ENCODE data around the gene FATE1. TPM values are rescaled to one million over a fixed set of nuclear protein-coding genes. Genes with fewer than 3 reads are reported as not detected.

Gene FATE1
- total and polyA plus RNA-seq, 2 of the 8 experiments (the other 6 are each of a cell fraction or from before 2014, with no cell fraction given) = 0.12 TPM; not detected in 1

GRCh38 chrX:151759041-151759708 lies 43.3 kb downstream of the FATE1 start:
- Histone ChIP-seq H4K8ac (ENCODE audit: extremely low read depth, insufficient read depth, low read length) (no peak overlapping the region), H3K56ac (replicated peaks; ENCODE audit: insufficient read length, low read depth, low read length) (no peak overlapping the region), H4K5ac (ENCODE audit: insufficient read length, low read depth, low read length) (no peak overlapping the region), H3K27ac (ENCODE audit: low read depth, low read length) (no peak overlapping the region), H2BK120ac (replicated peaks; ENCODE audit: low read depth, low read length) (no peak overlapping the region), H3K9me3 (ENCODE audit: insufficient read depth in 2 of 2, low read depth in 1 of 2, low read length in 1 of 2) (no peaks in the 10 kb centered on the region), H3K79me2 (ENCODE audit: control insufficient read depth in 1 of 2, insufficient read depth in 2 of 2, low read length in 2 of 2) (no peaks in the 10 kb centered on the region), H3K23ac (ENCODE audit: insufficient read length) (no peak overlapping the region), H3K4me3 (ENCODE audit: extremely low read depth in 1 of 4, insufficient read depth in 2 of 4, low read depth in 3 of 4, low read length in 4 of 4) (no peak overlapping the region), H4K91ac (replicated peaks; ENCODE audit: insufficient read length, low read length) (no peak overlapping the region), H3K23me2 (ENCODE audit: low read depth, low read length) (no peaks in the 10 kb centered on the region), H4K20me1 (replicated peaks in 1 of 2; ENCODE audit: control insufficient read depth in 1 of 2, insufficient read depth in 2 of 2, low read length in 2 of 2) (no peaks in the 10 kb centered on the region), H2AK5ac (ENCODE audit: low read depth, low read length) (no peak overlapping the region), H3K36me3 (ENCODE audit: control insufficient read depth in 2 of 4, insufficient read depth in 4 of 4, low read length in 3 of 4) (no peaks in the 10 kb centered on the region), H2BK12ac (ENCODE audit: low read depth, low read length) (no peak overlapping the region), H3K14ac (ENCODE audit: insufficient read length) (no peak overlapping the region), H3K4me1 (replicated peaks in 1 of 4; ENCODE audit: control insufficient read depth in 3 of 4, insufficient read depth in 4 of 4, low read length in 3 of 4) (no peaks in the 10 kb centered on the region), H3K27me3 (replicated peaks in 1 of 4; ENCODE audit: control insufficient read depth in 3 of 4, extremely low read depth in 1 of 4, insufficient read depth in 3 of 4, low read length in 3 of 4) (no peaks in the 10 kb centered on the region), H2BK5ac (ENCODE audit: low read depth, low read length) (no peak overlapping the region), H3K18ac (ENCODE audit: extremely low read depth, low read length) (no peak overlapping the region), H3K9ac (replicated peaks in 1 of 4; ENCODE audit: extremely low read depth in 1 of 4, low read depth in 3 of 4, low read length in 3 of 4) (no peak overlapping the region), H2BK20ac (ENCODE audit: low read length) (no peak overlapping the region), H3K79me1 (ENCODE audit: low read depth, low read length) (no peaks in the 10 kb centered on the region), H3K4me2 (ENCODE audit: insufficient read depth in 1 of 2, low read depth in 2 of 2, low read length in 2 of 2) (no peak overlapping the region), H3K4ac (replicated peaks; ENCODE audit: insufficient read length, low read depth, low read length) (no peak overlapping the region), H2BK15ac (ENCODE audit: low read length) (no peak overlapping the region), H2AFZ (ENCODE audit: low read length) (no peak overlapping the region)
- no peak for DNase-seq (ENCODE audit: low read depth in 1 of 2, low spot score in 2 of 2)
- WGBS, 2 experiments (ENCODE audit: extremely low coverage in 1 of 2, insufficient coverage in 1 of 2, insufficient read length in 1 of 2, insufficient replicate concordance in 2 of 2, low coverage in 1 of 2, low lambda C conversion rate in 2 of 2, missing lambda C conversion rate in 1 of 2) = 93% methylated on average over 4 of the region's 11 CpGs; no CpG with 5 or more reads in 1 of the 2 experiments
- POLR2A ChIA-PET (ENCODE audit: partially characterized antibody) = interaction anchor here (0.6 kb wide), 1 partner anchor 1040 kb away, joined by 3 read pairs; no protein-coding TSS in a partner anchor
- CTCF ChIA-PET (ENCODE audit: partially characterized antibody) = interaction anchor here (0.6 to 1.9 kb wide), 2 partner anchors 9 to 49 kb away, joined by 4 read pairs; no protein-coding TSS in a partner anchor
- no peak for FAIRE-seq
- TF ChIP-seq RXRA (IDR thresholded peaks at IDR 0.05; ENCODE audit: insufficient read depth, low read depth, low read length) (no peak), SP1 (IDR thresholded peaks at IDR 0.05; ENCODE audit: low read depth, low read length) (no peak), CHD1 (IDR thresholded peaks at IDR 0.05; ENCODE audit: low read depth, low read length) (no peak), TEAD4 (IDR thresholded peaks at IDR 0.05; ENCODE audit: low read depth, low read length) (no peak), POLR2AphosphoS5 (IDR thresholded peaks at IDR 0.05; ENCODE audit: low read depth, low read length) (no peak)

Data from H1 (cell line).